HEK293 (cell line): ENCODE measurements around the gene GPR155.
A peak's percentile ranks its signal among the peaks of the same experiment; 100 is the strongest.

ENCODE experiments used
- CTCF ChIA-PET: fragments of 350-600 bp; formaldehyde crosslinking; extraction: SDS; loops from one replicate; lab custom pipeline; 2021; ENCODE audit warnings: antibody characterized with exemption; lab: Yijun Ruan, JAX
- POLR2A ChIA-PET: fragments of 300-600 bp; formaldehyde crosslinking; extraction: SDS; loops from one replicate; lab custom pipeline; 2020; ENCODE audit warnings: antibody characterized with exemption, inconsistent platforms; lab: Yijun Ruan, JAX
- H3K27ac ChIP-seq: fragments of 200-500 bp; sonication (Bioruptor generic); 2 replicates; pipeline ENCODE4 v1.5.1; 2014; ENCODE audit warnings: low read depth, low read length, control low read depth, inconsistent platforms; ENCODE audit errors: extremely low read depth
- H3K36me3 ChIP-seq, 2 experiments: fragments of 200-500 bp in 1 of 2; sonication (Bioruptor generic) in 1 of 2; 1 replicate in 1 of 2; 2 replicates in 1 of 2; pipeline ENCODE4 v1.5.1; 2014 to 2017; ENCODE audit warnings: inconsistent platforms in 2 of 2, low read length in 2 of 2; ENCODE audit not compliant: control insufficient read depth in 2 of 2, insufficient read depth in 1 of 2
- H3K4me1 ChIP-seq: fragments of 200-500 bp; sonication (Bioruptor generic); 2 replicates; pipeline ENCODE4 v1.5.1; 2014; ENCODE audit warnings: mild to moderate bottlenecking, low read length, inconsistent platforms; ENCODE audit not compliant: control insufficient read depth, insufficient read depth
- H3K4me3 ChIP-seq: 2 replicates; pipeline ENCODE4 v1.5.1; 2011; ENCODE audit warnings: low read depth, mild to moderate bottlenecking, control low read depth, low read length, moderate library complexity
- H3K9me3 ChIP-seq: fragments of 200-500 bp; sonication (Bioruptor generic); 2 replicates; pipeline ENCODE4 v1.5.1; 2014; ENCODE audit warnings: low read depth, low read length, inconsistent platforms; ENCODE audit not compliant: control insufficient read depth, insufficient read depth
- GFI1B ChIP-seq: fragments of 450-650 bp; formaldehyde crosslinking; IDR thresholded peaks from 2 replicates; pipeline ENCODE4 v1.5.1; 2016; ENCODE audit warnings: missing biosample characterization, missing genetic modification characterization
- HOXA7 ChIP-seq: sonication (generic); formaldehyde crosslinking; IDR thresholded peaks from 2 replicates; pipeline ENCODE4 v1.8.1; 2022; ENCODE audit warnings: missing genetic modification reagents, borderline replicate concordance
- TCF7L2 ChIP-seq: IDR thresholded peaks from 2 replicates; pipeline ENCODE4 v1.6.1; 2011; ENCODE audit warnings: low read depth, mild to moderate bottlenecking, inconsistent platforms, low read length, moderate library complexity, borderline replicate concordance
- TRIM28 ChIP-seq: IDR thresholded peaks from 2 replicates; pipeline ENCODE4 v1.6.1; 2011; ENCODE audit warnings: low read length, control low read depth, borderline replicate concordance
- YY1 ChIP-seq: fragments of 450-650 bp; formaldehyde crosslinking; IDR thresholded peaks from 2 replicates; pipeline ENCODE4 v1.5.1; 2018; ENCODE audit warnings: missing biosample characterization, missing genetic modification characterization
- ZBTB26 ChIP-seq: fragments of 450-650 bp; formaldehyde crosslinking; optimal IDR thresholded peaks from 2 replicates; pipeline ENCODE3; 2016; ENCODE audit warnings: missing biosample characterization, mild to moderate bottlenecking, missing genetic modification characterization
- ZFP37 ChIP-seq: fragments of 450-650 bp; formaldehyde crosslinking; IDR thresholded peaks from 2 replicates; pipeline ENCODE4 v1.5.1; 2016; ENCODE audit warnings: missing biosample characterization, missing genetic modification characterization
- ZNF112 ChIP-seq: fragments of 450-650 bp; formaldehyde crosslinking; IDR thresholded peaks from 2 replicates; pipeline ENCODE4 v1.5.0; 2017; ENCODE audit warnings: missing biosample characterization, missing genetic modification characterization
- ZNF146 ChIP-seq: fragments of 450-650 bp; formaldehyde crosslinking; IDR thresholded peaks from 2 replicates; pipeline ENCODE4 v1.5.1; 2016; ENCODE audit warnings: missing biosample characterization, missing genetic modification characterization
- ZNF157 ChIP-seq: fragments of 450-650 bp; formaldehyde crosslinking; IDR thresholded peaks from 2 replicates; pipeline ENCODE4 v1.5.1; 2016; ENCODE audit warnings: missing biosample characterization, missing genetic modification characterization
- ZNF175 ChIP-seq: fragments of 450-650 bp; formaldehyde crosslinking; IDR thresholded peaks from 2 replicates; pipeline ENCODE4 v1.5.1; 2016; ENCODE audit warnings: missing biosample characterization, missing genetic modification characterization
- ZNF2 ChIP-seq: fragments of 450-650 bp; formaldehyde crosslinking; IDR thresholded peaks from 2 replicates; pipeline ENCODE4 v1.5.1; 2016; ENCODE audit warnings: missing biosample characterization, missing genetic modification characterization
- ZNF23 ChIP-seq: fragments of 450-650 bp; formaldehyde crosslinking; IDR thresholded peaks from 2 replicates; pipeline ENCODE4 v1.5.1; 2016; ENCODE audit warnings: missing biosample characterization, missing genetic modification characterization, borderline replicate concordance
- ZNF24 ChIP-seq: fragments of 450-650 bp; formaldehyde crosslinking; IDR thresholded peaks from 2 replicates; pipeline ENCODE4 v1.5.1; 2016; ENCODE audit warnings: missing biosample characterization, missing genetic modification characterization
- ZNF311 ChIP-seq: fragments of 450-650 bp; formaldehyde crosslinking; IDR thresholded peaks from 2 replicates; pipeline ENCODE4 v1.5.1; 2017; ENCODE audit warnings: missing biosample characterization, missing genetic modification characterization, borderline replicate concordance
- ZNF354C ChIP-seq: fragments of 450-650 bp; formaldehyde crosslinking; IDR thresholded peaks from 2 replicates; pipeline ENCODE4 v1.5.1; 2016; ENCODE audit warnings: missing biosample characterization, missing genetic modification characterization, low read depth, borderline replicate concordance
- ZNF521 ChIP-seq: fragments of 450-650 bp; formaldehyde crosslinking; IDR thresholded peaks from 2 replicates; pipeline ENCODE4 v1.5.1; 2017; ENCODE audit warnings: missing biosample characterization, mild to moderate bottlenecking, missing genetic modification characterization
- ZNF530 ChIP-seq: fragments of 450-650 bp; formaldehyde crosslinking; IDR thresholded peaks from 2 replicates; pipeline ENCODE4 v1.5.1; 2016; ENCODE audit warnings: low read depth, missing biosample characterization, missing genetic modification characterization
- ZNF549 ChIP-seq: fragments of 450-650 bp; IDR thresholded peaks from 2 replicates; pipeline ENCODE4 v1.5.1; 2018; ENCODE audit warnings: missing biosample characterization, missing genetic modification characterization, mild to moderate bottlenecking, inconsistent platforms, moderate library complexity
- ZNF558 ChIP-seq: fragments of 450-650 bp; formaldehyde crosslinking; IDR thresholded peaks from 2 replicates; pipeline ENCODE4 v1.5.1; 2016; ENCODE audit warnings: missing biosample characterization, missing genetic modification characterization
- ZNF626 ChIP-seq: fragments of 450-650 bp; sonication (Bioruptor Pico); formaldehyde crosslinking; IDR thresholded peaks from 2 replicates; pipeline ENCODE4 v1.5.1; 2018; ENCODE audit warnings: missing biosample characterization, missing genetic modification characterization, inconsistent platforms
- ZXDB ChIP-seq: fragments of 450-650 bp; formaldehyde crosslinking; IDR thresholded peaks from 2 replicates; pipeline ENCODE4 v1.5.1; 2016; ENCODE audit warnings: missing biosample characterization, missing genetic modification characterization
- TF ChIP-seq, protein P1 (sequence below): fragments of 450-650 bp; IDR thresholded peaks from 2 replicates; pipeline ENCODE4 v1.5.1; 2018; ENCODE audit warnings: missing biosample characterization, mild to moderate bottlenecking, missing genetic modification characterization

Gene GPR155

DNA sequence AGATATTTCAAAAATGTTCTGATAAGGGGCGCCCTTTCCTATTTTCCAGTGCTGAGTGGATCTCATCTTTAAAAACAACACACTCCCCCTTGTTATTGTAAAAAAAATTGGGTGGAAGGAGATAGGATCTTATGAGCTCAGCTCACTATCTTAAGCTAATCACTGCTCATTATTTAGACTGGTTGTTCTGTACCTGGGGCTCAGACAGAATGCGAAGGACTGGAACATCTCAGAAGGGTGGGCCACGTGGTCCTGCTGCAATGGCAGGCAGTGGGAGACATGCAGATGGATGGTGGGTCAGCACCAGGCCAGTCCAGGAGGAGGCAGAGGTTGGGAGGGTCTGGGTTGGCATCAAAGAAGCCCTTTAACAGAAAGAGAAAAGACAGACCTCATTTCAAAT, 48.3 kb upstream of the GPR155 start:
- no peak overlapping the region for H3K27ac ChIP-seq
- no peak overlapping the region for H3K4me3 ChIP-seq
- no peaks in the 10 kb centered on the region for H3K36me3 ChIP-seq
- no peaks in the 10 kb centered on the region for H3K9me3 ChIP-seq
- ChIA-PET CTCF (interaction anchor here (0.5 to 1.4 kb wide), 2 partner anchors 12 to 72 kb away, joined by 3 to 8 read pairs; no protein-coding TSS in a partner anchor), POLR2A (no interaction called here)
- no peaks in the 10 kb centered on the region for H3K4me1 ChIP-seq
- no peak for TF ChIP-seq ZXDB (tag by site-specific recombination)
- no peak for TF ChIP-seq ZNF112 (tag by site-specific recombination)
- TF ChIP-seq ZNF24 (tag by site-specific recombination) = no peak
- TF ChIP-seq ZNF549 (tag by site-specific recombination) = no peak
- TF ChIP-seq ZNF311 (tag by site-specific recombination) = no peak
- no peak for TF ChIP-seq ZNF157
- no peak for TF ChIP-seq GFI1B (tag by site-specific recombination)
- no peak for TF ChIP-seq ZNF626 (tag by site-specific recombination)
- no peak for TF ChIP-seq ZNF2 (tag by site-specific recombination)
- no peak for TF ChIP-seq ZNF23 (tag by site-specific recombination)

DNA sequence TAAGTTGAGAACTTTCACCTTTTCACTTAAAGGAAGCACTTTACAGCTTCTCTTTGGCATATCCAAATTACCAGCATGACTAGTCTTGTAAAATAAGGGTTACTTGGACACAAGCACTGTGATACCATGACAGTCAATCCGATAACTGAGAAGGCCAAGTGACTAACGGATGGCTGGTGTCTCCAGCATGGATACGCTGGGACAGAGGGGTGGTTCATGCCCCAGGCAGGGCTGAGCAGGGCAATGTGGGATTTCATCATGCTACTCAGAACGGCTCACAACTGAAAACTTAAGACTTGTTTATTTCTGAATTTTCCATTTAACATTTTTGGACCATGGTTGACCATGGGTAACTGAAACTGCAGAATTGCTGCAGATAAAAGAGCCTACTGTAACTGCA, 43.1 kb upstream of the GPR155 start:
- TF ChIP-seq ZNF530 (no peak), HOXA7 (CRISPR knock-in tag) (no peak), TCF7L2 (no peak), ZNF558 (tag by site-specific recombination) (no peak), ZNF521 (tag by site-specific recombination) (no peak), YY1 (tag by site-specific recombination) (no peak), ZFP37 (no peak), ZBTB26 (tag by site-specific recombination) (no peak), TRIM28 (no peak)
- TF ChIP-seq, protein P1, sequence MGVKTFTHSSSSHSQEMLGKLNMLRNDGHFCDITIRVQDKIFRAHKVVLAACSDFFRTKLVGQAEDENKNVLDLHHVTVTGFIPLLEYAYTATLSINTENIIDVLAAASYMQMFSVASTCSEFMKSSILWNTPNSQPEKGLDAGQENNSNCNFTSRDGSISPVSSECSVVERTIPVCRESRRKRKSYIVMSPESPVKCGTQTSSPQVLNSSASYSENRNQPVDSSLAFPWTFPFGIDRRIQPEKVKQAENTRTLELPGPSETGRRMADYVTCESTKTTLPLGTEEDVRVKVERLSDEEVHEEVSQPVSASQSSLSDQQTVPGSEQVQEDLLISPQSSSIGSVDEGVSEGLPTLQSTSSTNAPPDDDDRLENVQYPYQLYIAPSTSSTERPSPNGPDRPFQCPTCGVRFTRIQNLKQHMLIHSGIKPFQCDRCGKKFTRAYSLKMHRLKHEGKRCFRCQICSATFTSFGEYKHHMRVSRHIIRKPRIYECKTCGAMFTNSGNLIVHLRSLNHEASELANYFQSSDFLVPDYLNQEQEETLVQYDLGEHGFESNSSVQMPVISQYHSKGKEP (tag by site-specific recombination) = no peak
- Histone ChIP-seq H3K4me1 (no peaks in the 10 kb centered on the region), H3K36me3 (no peaks in the 10 kb centered on the region), H3K27ac (no peak overlapping the region), H3K4me3 (no peak overlapping the region), H3K9me3 (no peaks in the 10 kb centered on the region)
- ChIA-PET POLR2A (no interaction called here), CTCF (no interaction called here)

DNA sequence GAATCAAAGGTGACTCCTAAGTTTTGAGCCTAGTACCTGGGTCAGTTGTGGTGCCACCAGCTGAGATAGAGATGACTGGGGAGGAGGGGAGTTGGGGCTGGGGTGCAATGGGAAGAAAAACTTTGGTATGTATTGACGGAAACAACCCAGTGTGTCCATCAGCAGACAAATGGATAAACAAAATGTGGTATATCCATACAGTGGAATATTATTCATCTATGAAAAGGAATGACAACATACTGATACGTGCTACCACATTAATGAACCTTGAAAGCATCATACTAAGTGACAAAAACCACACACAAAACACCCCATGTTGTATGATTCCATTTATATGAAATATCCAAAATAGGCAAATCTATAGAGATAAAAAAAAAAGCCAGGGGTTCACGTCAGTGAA, 41.1 kb upstream of the GPR155 start:
- TF ChIP-seq ZNF175 (tag by site-specific recombination) = no peak
- no peak for TF ChIP-seq ZNF354C
- TF ChIP-seq ZNF549 (tag by site-specific recombination) = no peak
- TF ChIP-seq ZNF146 (tag by site-specific recombination) = peak; percentile 41; the same call in 1 of the 2 replicates
- no peak overlapping the region for H3K27ac ChIP-seq
- H3K4me3 ChIP-seq = no peak overlapping the region
- ChIA-PET POLR2A (no interaction called here), CTCF (interaction anchor here (0.7 to 1.5 kb wide), 2 partner anchors 65 to 85 kb away, joined by 3 read pairs; no protein-coding TSS in a partner anchor)
- H3K36me3 ChIP-seq = no peaks in the 10 kb centered on the region
- H3K4me1 ChIP-seq = no peaks in the 10 kb centered on the region
- H3K9me3 ChIP-seq = no peaks in the 10 kb centered on the region
